Gastroesophageal sphincter (tissue), 4 donors: ENCODE data around the gene B4GALT3. TPM values are rescaled to one million over a fixed set of nuclear protein-coding genes. Genes with fewer than 3 reads are reported as not detected.
A peak's percentile ranks its signal among the peaks of the same experiment; 100 is the strongest.
"Not testable (repeated sequence)": the region's sequence is repeated elsewhere in the genome, so short reads cannot be mapped to it uniquely, and the experiment has no call there.

Experiments
- ATAC-seq: fragments of 150-250 bp; one replicate; pipeline ENCODE4 v1.9.1; 2016; ENCODE audit warnings: mild to moderate bottlenecking, moderate library complexity
- H3K27ac ChIP-seq, 4 donors: fragments of 200-600 bp; sonication (generic) in 3 of 4; 1 replicate in 3 of 4; 2 replicates in 1 of 4; pipeline ENCODE4 v1.5.1; 2016 to 2019
- H3K27me3 ChIP-seq: fragments of 200-600 bp; sonication (generic); one replicate; pipeline ENCODE4 v1.5.1; 2019
- H3K36me3 ChIP-seq, 2 donors: fragments of 200-600 bp; sonication (generic); one replicate each; pipeline ENCODE4 v1.5.1; 2019; ENCODE audit warnings: control low read depth in 1 of 2
- H3K4me1 ChIP-seq, 3 donors: fragments of 200-600 bp; sonication (generic); 1 replicate in 2 of 3; 2 replicates in 1 of 3; pipeline ENCODE4 v1.5.1; 2016 to 2019; ENCODE audit warnings: control low read depth in 2 of 3
- H3K4me3 ChIP-seq, 2 donors: fragments of 200-600 bp; sonication (generic); one replicate each; pipeline ENCODE4 v1.5.1; 2019; ENCODE audit warnings: mild to moderate bottlenecking in 1 of 2, moderate library complexity in 1 of 2
- H3K9me3 ChIP-seq, 3 donors: fragments of 200-600 bp; sonication (generic); one replicate each; pipeline ENCODE4 v1.5.1; 2017 to 2019; ENCODE audit warnings: control low read depth in 2 of 3
- CTCF ChIP-seq, 4 experiments: fragments of 200-600 bp in 2 of 4; fragments of 450-650 bp in 2 of 4; sonication (generic) in 1 of 4; IDR thresholded peaks; one replicate each; pipeline ENCODE4 v1.5.1; 2017 to 2019; ENCODE audit warnings: antibody characterized with exemption in 4 of 4, mild to moderate bottlenecking in 2 of 4, moderate library complexity in 2 of 4
- EP300 ChIP-seq: sonication (generic); formaldehyde crosslinking; IDR thresholded peaks from one replicate; pipeline ENCODE4 v1.6.1; 2017; ENCODE audit warnings: antibody characterized with exemption, mild to moderate bottlenecking
- POLR2A ChIP-seq, 2 donors: fragments of 450-650 bp; IDR thresholded peaks; one replicate each; pipeline ENCODE4 v1.6.1; 2017; ENCODE audit warnings: antibody characterized with exemption in 2 of 2, mild to moderate bottlenecking in 2 of 2, moderate library complexity in 1 of 2
- POLR2AphosphoS5 ChIP-seq: sonication (generic); formaldehyde crosslinking; IDR thresholded peaks from one replicate; pipeline ENCODE4 v1.6.1; 2017; ENCODE audit warnings: antibody characterized with exemption
- whole genome bisulfite sequencing, 2 donors: methylation state at CpG; one replicate each; pipeline ENCODE4 v1.1.5; 2018; ENCODE audit warnings: low coverage in 1 of 2; 5-methylcytosine and 5-hydroxymethylcytosine counted together
- total RNA-seq, 4 donors: library from RNA; depleted of rRNA; stranded (reverse); fragments of >200 nt; gene quantifications; one replicate each; pipeline ENCODE4 v1.1.0, GENCODE V29; 2016

The B4GALT3 gene
- total RNA-seq, 4 donors from 2014 or later: 14.8 to 26.4 (median 19.5) TPM

- H3K4me1 ChIP-seq: peaks cover 0 to 29% (median 18%) of the 10 kb centered on the region in 3 donors
- ATAC-seq: peak; percentile 3
These were observed 47.8 kb upstream of the B4GALT3 start for GRCh38 chr1:161225178-161225533.

GRCh38 chr1:161224695-161225087 is 47.4 kb upstream of the B4GALT3 start:
- WGBS, 2 donors: 70% methylated on average over 4 of the region's 13 CpGs; no CpG with 5 or more reads in 1 of the 2 donors
- not testable (repeated sequence) for H3K9me3 ChIP-seq, H3K27me3 ChIP-seq, ATAC-seq, H3K4me3 ChIP-seq
- H3K4me1 ChIP-seq: peaks cover 0 to 29% (median 18%) of the 10 kb centered on the region in 3 donors
- peak overlapping the region in 1 of 4 donors; percentile 73 for H3K27ac ChIP-seq
- peaks cover 0 to 20% of the 10 kb centered on the region in 2 donors for H3K36me3 ChIP-seq

More at GRCh38 chr1:161225178-161225533, 47.8 kb upstream of the B4GALT3 start:
- TF ChIP-seq POLR2A (IDR thresholded peaks at IDR 0.05) (no peak), CTCF (IDR thresholded peaks at IDR 0.05) (no peak), EP300 (no peak), POLR2AphosphoS5 (no peak)
- H3K27me3 ChIP-seq: no peaks in the 10 kb centered on the region
- WGBS, 2 donors: 50% methylated on average over 5 of the region's 7 CpGs; no CpG with 5 or more reads in 1 of the 2 donors
- H3K27ac ChIP-seq: peak overlapping the region; percentile 22 to 73 (median 72)
- peaks cover 0 to 24% of the 10 kb centered on the region in 2 donors for H3K36me3 ChIP-seq
- no peak overlapping the region for H3K4me3 ChIP-seq
- H3K9me3 ChIP-seq: no peaks in the 10 kb centered on the region

- no peak for ATAC-seq
- TF ChIP-seq EP300 (no peak), POLR2AphosphoS5 (no peak), POLR2A (IDR thresholded peaks at IDR 0.05) (no peak), CTCF (IDR thresholded peaks at IDR 0.05) (no peak)
- H3K36me3 ChIP-seq: peaks cover 0 to 13% of the 10 kb centered on the region in 2 donors
- H3K9me3 ChIP-seq: no peaks in the 10 kb centered on the region
- H3K27me3 ChIP-seq: no peaks in the 10 kb centered on the region
- H3K4me3 ChIP-seq: no peak overlapping the region
- no peak overlapping the region for H3K27ac ChIP-seq
- peaks cover 0 to 29% (median 18%) of the 10 kb centered on the region in 3 donors for H3K4me1 ChIP-seq
- WGBS, 2 donors: 79 to 88% methylated on average over 6 to 7 of the region's 7 CpGs
These were observed 46.7 kb upstream of the B4GALT3 start for GRCh38 chr1:161223805-161224694.

- TF ChIP-seq POLR2AphosphoS5 (no peak), EP300 (no peak), CTCF (IDR thresholded peaks at IDR 0.05) (no peak), POLR2A (IDR thresholded peaks at IDR 0.05) (no peak)
- no peaks in the 10 kb centered on the region for H3K27me3 ChIP-seq
- no peak for ATAC-seq
- 66 to 81% methylated on average over 2 to 5 of the region's 6 CpGs for WGBS, 2 donors
- H3K36me3 ChIP-seq: no peaks in the 10 kb centered on the region
- H3K4me1 ChIP-seq: peaks cover 0 to 21% (median 11%) of the 10 kb centered on the region in 3 donors
- no peak overlapping the region for H3K4me3 ChIP-seq
- no peak overlapping the region for H3K27ac ChIP-seq
- H3K9me3 ChIP-seq: no peaks in the 10 kb centered on the region
These were observed 45.1 kb upstream of the B4GALT3 start for GRCh38 chr1:161222175-161223019.

- WGBS, 2 donors: 81% methylated on average over 3 to 5 of the region's 5 CpGs
- Histone ChIP-seq H3K4me3 (no peak overlapping the region), H3K27ac (no peak overlapping the region), H3K36me3 (peaks cover 0 to 7% of the 10 kb centered on the region in 2 donors), H3K9me3 (no peaks in the 10 kb centered on the region), H3K4me1 (peaks cover 0 to 2% (median 0%) of the 10 kb centered on the region in 3 donors), H3K27me3 (no peaks in the 10 kb centered on the region)
- TF ChIP-seq POLR2A (IDR thresholded peaks at IDR 0.05) (no peak), CTCF (IDR thresholded peaks at IDR 0.05) (no peak), POLR2AphosphoS5 (no peak)
- no peak for ATAC-seq
These were observed 42.7 kb upstream of the B4GALT3 start for GRCh38 chr1:161220002-161220401.
